Keratinocyte (primary cell): ENCODE results near the gene MLIP.

Source experiments
- EZH2 ChIP-seq: IDR thresholded peaks from one replicate; pipeline ENCODE4 v1.6.1; 2012; ENCODE audit warnings: inconsistent platforms, mild to moderate bottlenecking, low read length, moderate library complexity
- TF ChIP-seq, protein P1 (sequence below), 3 experiments: IDR thresholded peaks in 1 of 3; conservative IDR thresholded peaks in 1 of 3; optimal IDR thresholded peaks in 1 of 3; 2 replicates in 2 of 3; 3 replicates in 1 of 3; pipeline versions ENCODE3 to v1.5.1; 2011; ENCODE audit warnings: low read length in 3 of 3, mild to moderate bottlenecking in 3 of 3, moderate library complexity in 2 of 3, control low read depth in 1 of 3, inconsistent platforms in 1 of 3; ENCODE audit not compliant: insufficient read depth in 2 of 3; ENCODE audit errors: extremely low read depth in 1 of 3

DNA sequence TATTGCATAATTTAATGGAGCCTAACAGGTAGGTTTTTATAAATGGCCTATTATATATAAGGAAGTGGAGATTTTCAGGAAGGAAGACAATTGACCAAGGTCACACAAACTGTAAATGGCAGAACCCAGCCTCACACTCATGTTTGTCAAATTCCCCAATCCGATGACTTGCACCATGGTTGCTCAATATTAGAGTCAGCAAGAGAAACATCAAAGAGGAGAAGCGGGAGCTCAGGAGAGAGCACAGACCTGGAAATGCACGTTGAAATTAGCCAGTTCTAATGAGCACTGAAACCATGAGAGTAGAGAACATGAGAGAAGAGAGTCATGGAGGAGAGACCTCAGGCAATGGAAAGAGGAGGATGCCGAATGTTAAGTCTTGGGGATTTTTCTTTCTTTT, 13.5 kb upstream of the MLIP start:
- TF ChIP-seq, protein P1, sequence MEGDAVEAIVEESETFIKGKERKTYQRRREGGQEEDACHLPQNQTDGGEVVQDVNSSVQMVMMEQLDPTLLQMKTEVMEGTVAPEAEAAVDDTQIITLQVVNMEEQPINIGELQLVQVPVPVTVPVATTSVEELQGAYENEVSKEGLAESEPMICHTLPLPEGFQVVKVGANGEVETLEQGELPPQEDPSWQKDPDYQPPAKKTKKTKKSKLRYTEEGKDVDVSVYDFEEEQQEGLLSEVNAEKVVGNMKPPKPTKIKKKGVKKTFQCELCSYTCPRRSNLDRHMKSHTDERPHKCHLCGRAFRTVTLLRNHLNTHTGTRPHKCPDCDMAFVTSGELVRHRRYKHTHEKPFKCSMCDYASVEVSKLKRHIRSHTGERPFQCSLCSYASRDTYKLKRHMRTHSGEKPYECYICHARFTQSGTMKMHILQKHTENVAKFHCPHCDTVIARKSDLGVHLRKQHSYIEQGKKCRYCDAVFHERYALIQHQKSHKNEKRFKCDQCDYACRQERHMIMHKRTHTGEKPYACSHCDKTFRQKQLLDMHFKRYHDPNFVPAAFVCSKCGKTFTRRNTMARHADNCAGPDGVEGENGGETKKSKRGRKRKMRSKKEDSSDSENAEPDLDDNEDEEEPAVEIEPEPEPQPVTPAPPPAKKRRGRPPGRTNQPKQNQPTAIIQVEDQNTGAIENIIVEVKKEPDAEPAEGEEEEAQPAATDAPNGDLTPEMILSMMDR (optimal IDR thresholded peaks at IDR 0.05 in 1 of 3, IDR thresholded peaks at IDR 0.05 in 1 of 3, conservative IDR thresholded peaks at IDR 0.05 in 1 of 3; ENCODE audit: extremely low read depth in 1 of 3, insufficient read depth in 2 of 3, low read length in 3 of 3), result no peak
- TF ChIP-seq EZH2, result no peak
